ENCODE measurements around the gene MLLT6. TPM values are rescaled to one million over a fixed set of nuclear protein-coding genes. Genes with fewer than 3 reads are reported as not detected.

Gene MLLT6
- total and polyA plus RNA-seq, 2 of the 13 experiments (the other 11 are each of a cell fraction or from before 2014, with no cell fraction given), result 50.7 to 69.5 TPM

- TF ChIP-seq POGK (CRISPR knock-in tag; conservative IDR thresholded peaks at IDR 0.05) (peak; percentile 94), NKX3-1 (CRISPR knock-in tag; IDR thresholded peaks at IDR 0.05) (peak; percentile 97), ZNF510 (CRISPR knock-in tag; IDR thresholded peaks at IDR 0.05; ENCODE audit: low read depth) (peak; percentile 74; the same call in 1 of the 2 replicates), ATF7 (IDR thresholded peaks at IDR 0.05) (no peak), ATF7 (CRISPR knock-in tag; IDR thresholded peaks at IDR 0.05) (peak; percentile 64; the same call in 1 of the 2 replicates), ZNF709 (CRISPR knock-in tag; IDR thresholded peaks at IDR 0.05) (peak; percentile 64; the same call in 1 of the 2 replicates), CENPBD1 (CRISPR knock-in tag; IDR thresholded peaks at IDR 0.05; ENCODE audit: borderline replicate concordance, low read depth) (peak; percentile 43; the same call in 1 of the 2 replicates), ZNF746 (CRISPR knock-in tag; IDR thresholded peaks at IDR 0.05) (peak; percentile 85), ATRX (CRISPR knock-in tag; IDR thresholded peaks at IDR 0.05; ENCODE audit: borderline replicate concordance) (no peak), MTA1 (CRISPR knock-in tag; IDR thresholded peaks at IDR 0.05; ENCODE audit: borderline replicate concordance) (peak; percentile 48; the same call in 1 of the 2 replicates), MXD1 (CRISPR knock-in tag; IDR thresholded peaks at IDR 0.05) (peak; percentile 98), CEBPG (CRISPR knock-in tag; IDR thresholded peaks at IDR 0.05) (peak; percentile 59), ZFP90 (CRISPR knock-in tag; IDR thresholded peaks at IDR 0.05; ENCODE audit: borderline replicate concordance) (peak; percentile 93; the same call in 1 of the 2 replicates), IKZF1 (IDR thresholded peaks at IDR 0.05) (no peak), NR2F6 (IDR thresholded peaks at IDR 0.05) (no peak), NR2F6 (CRISPR knock-in tag; IDR thresholded peaks at IDR 0.05) (no peak), ZNF138 (CRISPR knock-in tag; IDR thresholded peaks at IDR 0.05; ENCODE audit: low read depth) (peak; percentile 90; the same call in 1 of the 2 replicates)
These were observed 30.1 kb upstream of the MLLT6 start, which contains the start of gene EPOP (continued) for GRCh38 chr17:38674749-38675615.

All from HepG2 (cell line).